Panc1 (cell line): Measurements from ENCODE around the gene CSMD2. TPM values are rescaled to one million over a fixed set of nuclear protein-coding genes. Genes with fewer than 3 reads are reported as not detected.

ENCODE experiments used
- ATAC-seq: fragments of 200-7000 bp; cut with Tn5 transposase; 2 replicates; pipeline ENCODE4 v1.9.1; 2020; ENCODE audit warnings: mild to moderate bottlenecking, moderate library complexity
- BruUV-seq: library from RNA; stranded (reverse); fragments of 400-500 nt; replicated peaks from 2 replicates; lab custom pipeline; 2021; lab: Mats Ljungman, UMichigan
- CTCF ChIA-PET: fragments of 300-600 bp; sonication (Branson Sonifier 250); formaldehyde crosslinking; loops from one replicate; lab custom pipeline; 2022; ENCODE audit warnings: antibody characterized with exemption; lab: Charles Lee
- POLR2A ChIA-PET: fragments of 300-600 bp; sonication (Branson Sonifier 250); formaldehyde crosslinking; loops from one replicate; lab custom pipeline; 2022; ENCODE audit warnings: antibody characterized with exemption; lab: Charles Lee
- DNase-seq: peaks from one replicate; pipeline ENCODE4 v3.0.0-alpha.2; 2010; ENCODE audit warnings: low read depth, low spot score
- H3K27ac ChIP-seq: 2 replicates; pipeline ENCODE4 v1.5.1; 2011; ENCODE audit warnings: mild to moderate bottlenecking, low read length, inconsistent platforms
- H3K27me3 ChIP-seq: fragments of 200-500 bp; sonication (Bioruptor generic); 2 replicates; pipeline ENCODE4 v1.6.0; 2014; ENCODE audit warnings: low read length, inconsistent platforms; ENCODE audit not compliant: control insufficient read depth, insufficient read depth
- H3K36me3 ChIP-seq: fragments of 200-500 bp; sonication (Bioruptor generic); 2 replicates; pipeline ENCODE4 v1.5.1; 2014; ENCODE audit warnings: inconsistent platforms, mild to moderate bottlenecking, low read length, moderate library complexity; ENCODE audit not compliant: control insufficient read depth, insufficient read depth
- H3K4me1 ChIP-seq: 2 replicates; pipeline ENCODE4 v1.5.1; 2011; ENCODE audit warnings: inconsistent platforms, mild to moderate bottlenecking, low read length, moderate library complexity; ENCODE audit not compliant: control insufficient read depth, insufficient read depth
- H3K4me3 ChIP-seq, 2 experiments: 2 replicates each; pipeline ENCODE4 v1.5.1; 2011 to 2012; ENCODE audit warnings: low read depth in 2 of 2, low read length in 2 of 2, mild to moderate bottlenecking in 2 of 2, inconsistent platforms in 1 of 2, moderate library complexity in 1 of 2
- H3K9me3 ChIP-seq: fragments of 200-500 bp; sonication (Bioruptor generic); 2 replicates; pipeline ENCODE4 v1.5.1; 2014; ENCODE audit warnings: low read depth, mild to moderate bottlenecking, inconsistent platforms, low read length, moderate library complexity; ENCODE audit not compliant: control insufficient read depth, insufficient read depth
- CTCF ChIP-seq: fragments of 450-650 bp; IDR thresholded peaks from 2 replicates; pipeline ENCODE4 v1.5.1; 2017; ENCODE audit warnings: mild to moderate bottlenecking
- POLR2AphosphoS5 ChIP-seq: IDR thresholded peaks from 2 replicates; pipeline ENCODE4 v1.6.1; 2012; ENCODE audit warnings: mild to moderate bottlenecking, low read depth, low read length, moderate library complexity
- SIN3A ChIP-seq: IDR thresholded peaks from 2 replicates; pipeline ENCODE4 v1.6.1; 2012; ENCODE audit warnings: low read depth, mild to moderate bottlenecking, low read length, moderate library complexity, borderline replicate concordance; ENCODE audit not compliant: insufficient read depth
- TCF7L2 ChIP-seq: IDR thresholded peaks from 2 replicates; pipeline ENCODE4 v1.6.1; 2011; ENCODE audit warnings: mild to moderate bottlenecking, low read depth, low read length, inconsistent platforms
- in situ Hi-C: cut with HindIII; loops from 2 replicates; pipeline ENCODE4 v1.10.0; 2016; ENCODE audit warnings: low sequenced_read_pairs, low pct_unique_long_range_greater_than_20kb
- intact Hi-C: fragments of 100-400 bp; cut with micrococcal nuclease; formaldehyde crosslinking; loops from one replicate; pipeline ENCODE4 v1.10.0; 2022; ENCODE audit not compliant: unreplicated experiment
- total RNA-seq: library from RNA; stranded (reverse); gene quantifications from one replicate; pipeline ENCODE4 v1.2.1, GENCODE V29; 2021; ENCODE audit not compliant: unreplicated experiment
- TF ChIP-seq, protein P1 (sequence below), 2 experiments: IDR thresholded peaks; 2 replicates each; pipeline ENCODE4 v1.6.1; 2011 to 2012; ENCODE audit warnings: low read depth in 2 of 2, control low read depth in 1 of 2, low read length in 1 of 2, mild to moderate bottlenecking in 1 of 2, moderate library complexity in 1 of 2; ENCODE audit not compliant: insufficient read depth in 1 of 2

The CSMD2 gene
- total RNA-seq, 1 experiment from 2014 or later: not detected

DNA sequence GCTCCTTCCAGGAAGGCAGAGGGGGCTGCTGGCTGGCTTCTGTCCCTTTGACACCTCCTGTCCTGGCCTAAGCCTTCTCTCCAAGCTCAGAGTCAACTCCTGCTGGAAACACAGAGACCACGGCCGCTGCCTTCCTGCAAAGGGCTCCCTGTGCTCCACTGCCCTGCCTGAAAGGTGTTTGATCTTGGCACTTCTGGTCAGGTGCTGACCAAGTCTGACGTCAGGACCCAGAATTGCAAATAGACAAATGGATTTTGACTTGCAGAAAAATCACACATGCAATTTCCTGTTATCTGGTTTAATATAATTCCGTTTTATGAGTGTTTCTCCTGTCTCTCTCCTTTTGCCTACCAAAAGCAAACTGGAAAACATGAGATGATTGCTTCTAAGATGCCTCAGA is 387.7 kb downstream of the CSMD2 start:
- no peaks in the 10 kb centered on the region for H3K36me3 ChIP-seq
- TF ChIP-seq, protein P1, sequence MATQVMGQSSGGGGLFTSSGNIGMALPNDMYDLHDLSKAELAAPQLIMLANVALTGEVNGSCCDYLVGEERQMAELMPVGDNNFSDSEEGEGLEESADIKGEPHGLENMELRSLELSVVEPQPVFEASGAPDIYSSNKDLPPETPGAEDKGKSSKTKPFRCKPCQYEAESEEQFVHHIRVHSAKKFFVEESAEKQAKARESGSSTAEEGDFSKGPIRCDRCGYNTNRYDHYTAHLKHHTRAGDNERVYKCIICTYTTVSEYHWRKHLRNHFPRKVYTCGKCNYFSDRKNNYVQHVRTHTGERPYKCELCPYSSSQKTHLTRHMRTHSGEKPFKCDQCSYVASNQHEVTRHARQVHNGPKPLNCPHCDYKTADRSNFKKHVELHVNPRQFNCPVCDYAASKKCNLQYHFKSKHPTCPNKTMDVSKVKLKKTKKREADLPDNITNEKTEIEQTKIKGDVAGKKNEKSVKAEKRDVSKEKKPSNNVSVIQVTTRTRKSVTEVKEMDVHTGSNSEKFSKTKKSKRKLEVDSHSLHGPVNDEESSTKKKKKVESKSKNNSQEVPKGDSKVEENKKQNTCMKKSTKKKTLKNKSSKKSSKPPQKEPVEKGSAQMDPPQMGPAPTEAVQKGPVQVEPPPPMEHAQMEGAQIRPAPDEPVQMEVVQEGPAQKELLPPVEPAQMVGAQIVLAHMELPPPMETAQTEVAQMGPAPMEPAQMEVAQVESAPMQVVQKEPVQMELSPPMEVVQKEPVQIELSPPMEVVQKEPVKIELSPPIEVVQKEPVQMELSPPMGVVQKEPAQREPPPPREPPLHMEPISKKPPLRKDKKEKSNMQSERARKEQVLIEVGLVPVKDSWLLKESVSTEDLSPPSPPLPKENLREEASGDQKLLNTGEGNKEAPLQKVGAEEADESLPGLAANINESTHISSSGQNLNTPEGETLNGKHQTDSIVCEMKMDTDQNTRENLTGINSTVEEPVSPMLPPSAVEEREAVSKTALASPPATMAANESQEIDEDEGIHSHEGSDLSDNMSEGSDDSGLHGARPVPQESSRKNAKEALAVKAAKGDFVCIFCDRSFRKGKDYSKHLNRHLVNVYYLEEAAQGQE (IDR thresholded peaks at IDR 0.05; ENCODE audit: insufficient read depth in 1 of 2, low read depth in 2 of 2, low read length in 1 of 2): no peak
- TF ChIP-seq POLR2AphosphoS5: no peak
- TF ChIP-seq CTCF: no peak
- TF ChIP-seq SIN3A: no peak
- TF ChIP-seq TCF7L2: no peak
- CTCF ChIA-PET: interaction anchor here (0.7 kb wide), 1 partner anchor 427 kb away, joined by 3 read pairs; no protein-coding TSS in a partner anchor
- ATAC-seq (no peak), DNase-seq (no peak)
- H3K27ac ChIP-seq: no peak overlapping the region
- intact Hi-C loops: no loop called here
- no peaks in the 10 kb centered on the region for H3K4me1 ChIP-seq
- no peak overlapping the region for H3K4me3 ChIP-seq
- no peaks in the 10 kb centered on the region for H3K9me3 ChIP-seq
- POLR2A ChIA-PET: no interaction called here
- BruUV-seq: no TSS peak
- peaks cover 6% of the 10 kb centered on the region; the same call in 1 of the 2 replicates for H3K27me3 ChIP-seq
- in situ Hi-C loops: no loop called here

DNA sequence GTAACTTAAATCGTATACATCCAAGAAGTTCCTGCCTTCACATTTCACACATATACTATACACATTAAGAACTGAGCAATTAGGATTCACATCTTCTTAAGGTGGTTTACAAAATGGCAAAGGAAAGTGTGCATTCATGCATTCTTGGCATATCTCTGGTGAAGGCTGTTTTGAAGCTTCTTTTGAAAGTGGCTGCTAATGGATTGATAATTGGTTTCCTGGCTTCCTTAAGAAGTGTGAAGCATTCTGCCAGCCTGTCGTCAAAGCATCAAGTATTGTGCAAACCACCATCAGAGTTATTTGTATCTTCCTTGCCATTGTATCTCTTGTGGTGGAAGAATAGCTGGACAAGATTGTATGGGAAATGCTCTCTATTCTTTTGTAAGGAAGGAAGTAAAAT is 396.2 kb downstream of the CSMD2 start:
- Histone ChIP-seq H3K9me3 (no peaks in the 10 kb centered on the region), H3K27me3 (peaks cover 3% of the 10 kb centered on the region; the same call in 1 of the 2 replicates), H3K4me3 (no peak overlapping the region), H3K27ac (no peak overlapping the region), H3K4me1 (no peaks in the 10 kb centered on the region), H3K36me3 (no peaks in the 10 kb centered on the region)
- intact Hi-C loops (no loop called here), in situ Hi-C loops (no loop called here)
- ChIA-PET POLR2A (no interaction called here), CTCF (interaction anchor here (0.5 kb wide), 1 partner anchor 334 kb away, joined by 3 read pairs; no protein-coding TSS in a partner anchor)
- ATAC-seq (no peak), DNase-seq (no peak)
- TF ChIP-seq POLR2AphosphoS5: no peak
- TF ChIP-seq SIN3A: no peak
- no peak for TF ChIP-seq TCF7L2
- no peak for TF ChIP-seq CTCF
- TF ChIP-seq, protein P1 (IDR thresholded peaks at IDR 0.05; ENCODE audit: insufficient read depth in 1 of 2, low read depth in 2 of 2, low read length in 1 of 2): no peak
- no TSS peak for BruUV-seq
